MM.1S (cell line): ENCODE data around the gene CHST11.

Source experiments
- DNase-seq: peaks from one replicate; pipeline ENCODE4 v3.0.0-alpha.2; 2015
- H2AFZ ChIP-seq: fragments of 300-600 bp; sonication (generic); 2 replicates; pipeline ENCODE4 v1.6.0; 2016; ENCODE audit warnings: antibody characterized with exemption, low read length
- H3F3A ChIP-seq: fragments of 300-600 bp; sonication (generic); 2 replicates; pipeline ENCODE4 v1.6.1; 2016; ENCODE audit warnings: mild to moderate bottlenecking, antibody characterized with exemption, low read length, moderate library complexity, mixed read lengths; ENCODE audit not compliant: insufficient read depth
- H3K27ac ChIP-seq: fragments of 300-600 bp; sonication (generic); 2 replicates; pipeline ENCODE4 v1.5.1; 2016; ENCODE audit warnings: mild to moderate bottlenecking, low read length
- H3K27me3 ChIP-seq: fragments of 300-600 bp; sonication (generic); replicated peaks from 2 replicates; pipeline ENCODE4 v1.6.0; 2016; ENCODE audit warnings: low read length; ENCODE audit not compliant: insufficient read depth
- H3K36me3 ChIP-seq: fragments of 300-600 bp; sonication (generic); replicated peaks from 2 replicates; pipeline ENCODE4 v1.6.1; 2016; ENCODE audit warnings: mild to moderate bottlenecking, low read length, mixed read lengths; ENCODE audit not compliant: insufficient read depth
- H3K4me1 ChIP-seq: fragments of 300-600 bp; sonication (generic); 2 replicates; pipeline ENCODE4 v1.6.1; 2016; ENCODE audit warnings: low read length, mixed read lengths
- H3K4me2 ChIP-seq: fragments of 300-600 bp; sonication (generic); 2 replicates; pipeline ENCODE4 v1.6.0; 2016; ENCODE audit warnings: low read depth, low read length
- H3K4me3 ChIP-seq: fragments of 300-600 bp; sonication (generic); 2 replicates; pipeline ENCODE4 v1.5.1; 2016; ENCODE audit warnings: low read length, mixed read lengths
- H3K79me2 ChIP-seq: fragments of 300-600 bp; sonication (generic); 2 replicates; pipeline ENCODE4 v1.6.1; 2016; ENCODE audit warnings: mixed run types, low read length, mixed read lengths
- H3K9ac ChIP-seq: fragments of 300-600 bp; sonication (generic); 2 replicates; pipeline ENCODE4 v1.6.1; 2016; ENCODE audit warnings: low read length, mixed read lengths
- H3K9me2 ChIP-seq: fragments of 300-600 bp; sonication (generic); replicated peaks from 2 replicates; pipeline ENCODE4 v1.6.1; 2016; ENCODE audit warnings: mild to moderate bottlenecking, low read length, mixed read lengths; ENCODE audit not compliant: insufficient read depth
- H3K9me3 ChIP-seq: fragments of 300-600 bp; sonication (generic); replicated peaks from 2 replicates; pipeline ENCODE4 v1.6.1; 2016; ENCODE audit warnings: mild to moderate bottlenecking, low read length, mixed read lengths; ENCODE audit not compliant: insufficient read depth
- H4K20me1 ChIP-seq: fragments of 300-600 bp; sonication (generic); 2 replicates; pipeline ENCODE4 v1.6.1; 2016; ENCODE audit warnings: mild to moderate bottlenecking, low read length, moderate library complexity, mixed read lengths; ENCODE audit not compliant: insufficient read depth
- CTCF ChIP-seq: fragments of 300-600 bp; sonication (generic); IDR thresholded peaks from 2 replicates; pipeline ENCODE4 v1.5.1; 2016; ENCODE audit warnings: antibody characterized with exemption, low read length, mixed read lengths
- EZH2 ChIP-seq: fragments of 300-600 bp; sonication (generic); optimal IDR thresholded peaks from 2 replicates; pipeline ENCODE3; 2017; ENCODE audit warnings: low read depth, mild to moderate bottlenecking, antibody characterized with exemption, low read length, mixed read lengths
- EZH2phosphoT487 ChIP-seq: fragments of 300-600 bp; sonication (generic); IDR thresholded peaks from 2 replicates; pipeline ENCODE4 v1.6.1; 2018; ENCODE audit warnings: antibody characterized with exemption, low read length

The CHST11 gene

GRCh38 chr12:104490850-104491249, 34.1 kb downstream of the CHST11 start:
- H3K4me3 ChIP-seq = no peak overlapping the region
- H3K9me2 ChIP-seq = no peaks in the 10 kb centered on the region
- peaks cover 15% of the 10 kb centered on the region for H3K4me1 ChIP-seq
- DNase-seq = no peak
- no peaks in the 10 kb centered on the region for H3K27me3 ChIP-seq
- H2AFZ ChIP-seq = no peak overlapping the region
- no peaks in the 10 kb centered on the region for H4K20me1 ChIP-seq
- peaks cover 69% of the 10 kb centered on the region for H3K79me2 ChIP-seq
- no peak overlapping the region for H3K9ac ChIP-seq
- H3K9me3 ChIP-seq = no peaks in the 10 kb centered on the region
- TF ChIP-seq EZH2phosphoT487 (no peak), CTCF (no peak), EZH2 (no peak)
- H3K27ac ChIP-seq = no peak overlapping the region
- H3K36me3 ChIP-seq = no peaks in the 10 kb centered on the region; the same call in 1 of the 2 replicates
- H3K4me2 ChIP-seq = no peak overlapping the region
- 0 out of 2 replicates have a peak, but pooled peaks cover 12% of the 10 kb centered on the region for H3F3A ChIP-seq

- Histone ChIP-seq H3K9ac (no peak overlapping the region), H3K4me1 (peaks cover 15% of the 10 kb centered on the region), H2AFZ (no peak overlapping the region), H3K9me2 (no peaks in the 10 kb centered on the region), H4K20me1 (no peaks in the 10 kb centered on the region), H3F3A (0 out of 2 replicates have a peak, but pooled peaks cover 12% of the 10 kb centered on the region), H3K36me3 (no peaks in the 10 kb centered on the region; the same call in 1 of the 2 replicates), H3K79me2 (peaks cover 73% of the 10 kb centered on the region), H3K4me2 (no peak overlapping the region), H3K4me3 (no peak overlapping the region), H3K27me3 (no peaks in the 10 kb centered on the region), H3K27ac (no peak overlapping the region), H3K9me3 (no peaks in the 10 kb centered on the region)
- no peak for DNase-seq
- TF ChIP-seq EZH2phosphoT487 = no peak
- TF ChIP-seq EZH2 = no peak
- no peak for TF ChIP-seq CTCF
These were observed 36.7 kb downstream of the CHST11 start for GRCh38 chr12:104493496-104493895.

- Histone ChIP-seq H3K79me2 (peaks cover 74% of the 10 kb centered on the region), H3F3A (0 out of 2 replicates have a peak, but pooled peaks cover 12% of the 10 kb centered on the region), H3K9ac (no peak overlapping the region; the same call in 1 of the 2 replicates), H3K4me1 (peaks cover 15% of the 10 kb centered on the region), H3K9me2 (no peaks in the 10 kb centered on the region), H3K4me3 (peak overlapping the region; percentile 46), H3K27me3 (no peaks in the 10 kb centered on the region), H4K20me1 (no peaks in the 10 kb centered on the region), H3K27ac (peak overlapping the region; percentile 36; the same call in 1 of the 2 replicates), H3K4me2 (peak overlapping the region; percentile 86; the same call in 1 of the 2 replicates), H3K36me3 (no peaks in the 10 kb centered on the region; the same call in 1 of the 2 replicates), H3K9me3 (no peaks in the 10 kb centered on the region), H2AFZ (no peak overlapping the region)
- DNase-seq = peak; percentile 27
- no peak for TF ChIP-seq EZH2phosphoT487
- no peak for TF ChIP-seq EZH2
- TF ChIP-seq CTCF = no peak
These were observed 37.5 kb downstream of the CHST11 start for GRCh38 chr12:104494137-104494792.
